ENCODE data around the gene ARFRP1.

The ARFRP1 gene

DNA sequence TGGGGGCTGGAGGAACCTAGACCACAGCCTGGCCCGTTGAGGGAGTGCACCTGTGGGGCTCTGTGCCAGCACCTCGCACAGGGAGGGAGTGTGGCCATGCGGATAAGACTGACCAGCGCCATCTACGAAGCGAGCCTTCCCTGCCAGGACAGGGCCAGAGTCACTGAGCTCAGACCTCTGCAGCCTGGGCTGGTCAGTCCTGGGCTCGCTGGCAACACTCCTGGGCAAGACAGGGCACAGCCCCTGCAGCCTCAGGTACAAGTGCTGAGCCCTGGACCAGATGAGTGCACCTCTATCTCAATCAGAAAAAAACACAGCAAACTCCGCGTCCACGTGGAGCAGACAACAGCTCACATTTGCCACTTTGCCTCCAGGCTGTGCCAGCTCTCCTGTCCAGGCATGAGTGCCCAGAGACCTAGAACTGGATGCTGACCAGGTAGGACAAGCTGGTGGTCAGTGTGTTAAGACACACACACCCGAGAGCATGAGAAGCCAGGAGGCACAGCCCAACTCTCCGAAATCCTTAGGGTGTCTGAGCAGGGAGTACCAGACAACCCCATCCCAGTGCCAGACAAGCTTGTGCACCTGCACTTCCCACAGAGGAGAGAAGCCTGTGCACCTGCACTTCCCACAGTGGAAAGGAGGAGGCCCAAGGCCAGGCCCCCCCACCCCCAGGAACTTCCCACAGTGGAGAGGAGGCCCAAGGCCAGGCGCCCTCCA, 4.9 kb downstream of the ARFRP1 start:
- no peak for DNase-seq (ENCODE audit: extremely low read depth in 1 of 2, low read depth in 1 of 2)

DNA sequence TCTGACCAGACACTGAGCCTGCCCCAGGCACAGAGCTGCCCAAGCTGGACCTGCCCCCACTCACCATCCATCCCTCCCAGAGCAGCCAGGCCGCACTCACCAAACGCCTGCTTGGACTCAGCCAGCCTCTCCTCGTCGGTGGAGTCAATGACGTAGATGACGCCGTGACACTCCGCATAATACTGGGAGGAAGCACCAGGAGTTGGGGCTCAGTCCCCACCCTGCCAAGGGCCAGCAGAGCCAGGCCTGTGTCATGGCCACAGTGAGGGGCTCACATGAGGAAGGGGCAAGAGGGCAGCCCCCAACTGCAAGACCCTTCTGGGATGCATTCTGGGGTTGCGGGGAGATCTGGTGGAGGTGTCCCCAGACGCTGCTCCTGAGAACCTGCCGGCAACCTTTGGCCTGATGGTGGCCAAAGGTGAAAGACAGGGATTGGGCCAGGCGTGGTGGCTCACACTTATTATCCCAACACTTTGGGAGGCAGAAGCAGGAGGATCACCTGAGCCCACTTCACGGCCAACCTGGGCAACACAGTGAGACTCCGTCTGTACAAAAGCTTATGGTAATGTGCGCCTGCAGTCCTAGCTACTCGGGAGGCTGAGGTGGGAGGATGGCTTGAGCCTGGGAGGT, 5.6 kb downstream of the ARFRP1 start:
- DNase-seq (ENCODE audit: extremely low read depth in 1 of 2, low read depth in 1 of 2): no peak

DNA sequence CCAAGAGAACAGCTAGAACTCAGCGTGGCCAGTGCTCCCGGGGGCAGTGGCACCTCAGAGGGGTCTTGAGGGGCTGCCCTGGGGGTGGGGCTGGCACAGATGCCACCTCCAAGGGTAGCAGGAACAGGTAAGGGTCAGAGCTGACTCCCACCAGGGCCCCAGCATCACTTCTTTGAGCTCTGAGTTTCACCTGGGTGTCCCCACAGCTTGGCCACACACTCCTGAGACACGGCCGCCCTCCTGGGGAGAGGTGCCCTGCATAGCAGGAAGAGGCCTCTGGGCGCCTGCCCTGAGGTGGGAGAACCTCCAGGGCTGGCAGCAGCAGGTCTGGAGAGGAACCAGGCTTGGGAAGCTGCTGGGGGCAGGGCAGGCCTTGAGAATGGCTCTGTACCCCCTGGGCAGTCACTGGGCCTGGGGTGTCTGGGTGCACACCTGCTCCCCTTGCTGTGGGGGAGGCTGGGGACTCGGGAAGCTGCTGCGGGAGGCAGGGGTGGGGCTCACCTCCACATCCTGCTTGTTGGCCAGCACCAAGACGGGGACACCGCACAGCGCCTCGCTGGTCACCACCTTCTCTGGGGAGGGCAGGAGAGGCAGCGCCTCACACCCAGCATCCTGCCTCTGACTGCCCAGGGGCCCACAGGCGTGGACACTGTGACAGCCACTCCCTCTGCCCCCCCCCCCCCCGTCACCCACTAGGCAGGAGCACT, 6.3 kb downstream of the ARFRP1 start:
- no peak for DNase-seq (ENCODE audit: extremely low read depth in 1 of 2, low read depth in 1 of 2)

DNA sequence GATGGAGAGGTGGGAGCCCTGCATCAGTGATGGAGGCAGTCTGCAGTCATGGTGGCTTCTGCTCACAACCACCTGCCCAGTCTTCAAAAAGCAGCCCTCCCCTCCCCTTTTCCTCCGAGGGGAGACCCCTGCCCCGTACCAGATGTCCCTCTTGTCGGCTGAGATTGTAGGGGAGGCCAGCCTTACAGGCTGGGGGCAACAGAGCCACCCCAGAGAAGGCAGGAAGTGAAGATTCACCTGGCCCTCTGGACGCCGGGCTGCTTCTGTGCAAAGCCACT, 6.8 kb downstream of the ARFRP1 start:
- DNase-seq (ENCODE audit: extremely low read depth in 1 of 2, low read depth in 1 of 2): no peak

DNA sequence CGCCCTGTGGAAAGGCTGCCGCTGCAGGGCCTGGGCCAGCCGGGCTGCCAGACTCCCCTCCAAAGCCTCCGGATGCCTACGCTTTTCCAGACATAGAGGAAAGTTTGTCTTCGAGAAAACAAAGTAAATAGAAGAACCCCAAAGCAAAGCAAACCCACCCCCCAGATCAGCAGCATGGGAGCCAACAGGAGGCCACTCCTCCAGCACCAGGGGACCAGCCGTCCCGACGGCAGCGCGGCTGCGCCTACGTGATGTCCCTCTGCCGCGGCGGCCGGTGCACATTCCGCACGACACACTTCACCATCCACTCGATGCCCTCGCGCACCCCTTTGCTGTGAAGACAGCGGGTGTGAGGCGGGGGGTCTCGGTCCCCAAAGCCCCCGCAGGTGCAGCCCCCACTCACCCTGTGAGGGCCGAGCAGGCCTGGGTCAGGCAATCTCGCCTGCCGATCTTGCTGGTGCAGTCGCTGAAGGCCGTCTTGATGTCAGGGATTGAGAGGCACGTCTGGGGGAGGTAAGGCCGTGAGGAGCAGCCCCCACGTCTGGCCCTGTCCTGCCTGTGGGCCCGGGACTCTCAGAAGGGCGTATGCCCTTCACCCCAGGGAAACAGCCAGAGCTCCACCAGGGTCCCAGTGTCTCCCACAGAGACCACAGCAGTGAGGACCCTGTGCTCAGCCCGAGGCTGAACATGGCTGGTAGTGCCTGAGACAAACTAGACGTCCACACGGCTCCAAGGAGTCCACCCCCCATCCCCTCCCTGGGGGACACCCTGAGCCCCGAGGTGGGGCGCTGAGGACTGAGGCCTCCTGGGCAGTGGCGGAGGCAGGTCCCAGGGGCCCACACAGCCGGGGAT, 7.4 kb downstream of the ARFRP1 start:
- no peak for DNase-seq (ENCODE audit: extremely low read depth in 1 of 2, low read depth in 1 of 2)

DNA sequence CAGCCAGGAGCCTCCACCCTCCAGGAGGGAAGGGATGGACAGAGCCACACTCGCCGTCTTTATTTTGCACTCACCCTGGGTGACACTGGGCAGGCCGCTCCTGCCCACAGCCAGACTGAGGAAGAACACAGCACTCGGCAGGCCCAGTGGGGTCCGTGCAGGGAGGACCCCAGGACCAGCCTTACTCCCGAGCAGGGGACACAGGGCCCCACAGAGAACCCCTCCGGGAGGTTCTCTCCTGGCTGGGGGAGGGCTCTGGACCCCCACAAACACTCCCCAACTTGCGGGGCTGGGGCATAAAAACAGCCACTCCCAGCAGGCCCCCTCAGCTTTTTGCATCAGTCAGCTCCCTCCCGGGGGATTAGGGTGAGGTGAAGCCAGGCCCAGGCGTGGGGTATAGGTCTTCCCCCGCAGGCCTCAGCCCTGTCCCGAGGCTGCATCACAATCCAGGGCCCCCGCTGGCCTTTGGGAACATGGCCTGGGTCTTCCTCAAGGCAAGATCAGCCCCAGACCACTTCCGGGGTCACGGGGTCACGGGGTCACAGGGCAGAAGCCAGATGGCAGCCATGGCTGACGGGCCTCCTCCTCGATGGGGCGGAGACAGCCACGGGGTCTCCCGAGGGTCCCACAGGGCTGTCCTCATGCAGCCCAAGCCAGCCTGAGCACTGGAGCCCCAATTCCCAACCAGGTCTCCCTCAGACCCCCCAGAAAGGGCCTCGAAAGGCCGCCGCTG, 8.1 kb downstream of the ARFRP1 start:
- no peak for DNase-seq (ENCODE audit: extremely low read depth in 1 of 2, low read depth in 1 of 2)

DNA sequence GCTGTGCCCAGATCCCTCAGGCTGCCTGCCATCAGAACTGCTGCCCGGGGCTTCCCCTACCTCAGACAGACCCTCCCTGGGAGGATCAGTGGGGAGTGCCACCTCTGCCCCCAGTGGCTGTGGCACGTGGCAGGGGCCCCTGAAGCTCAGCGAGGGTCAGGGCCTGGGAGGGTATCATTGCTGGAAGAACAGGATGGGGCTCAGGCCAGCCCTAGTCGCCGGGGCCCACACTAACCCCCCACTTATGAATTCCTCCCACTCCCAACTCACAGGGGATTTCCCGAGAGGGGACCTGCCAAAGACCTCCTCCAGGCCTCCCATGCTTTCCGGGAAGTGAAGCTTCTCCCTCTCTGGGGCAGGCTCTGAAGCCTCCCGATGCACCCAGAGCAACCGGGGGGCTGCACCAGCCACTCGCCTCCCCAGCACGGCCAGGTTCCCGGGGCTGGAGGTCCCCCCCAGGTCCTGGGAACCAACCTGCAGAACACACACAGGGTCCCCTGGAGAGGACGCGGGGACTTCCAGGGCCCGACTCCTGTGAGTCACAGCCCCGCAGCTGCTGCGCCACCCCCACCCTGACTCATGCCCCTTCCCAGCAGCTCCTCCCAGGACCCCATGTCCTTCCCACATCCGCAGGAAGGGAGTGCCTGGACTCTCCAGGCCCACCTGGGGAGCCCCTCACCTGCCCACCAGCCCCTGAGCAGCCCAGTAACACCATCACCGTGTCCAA, 8.9 kb downstream of the ARFRP1 start:
- no peak for DNase-seq (ENCODE audit: extremely low read depth in 1 of 2, low read depth in 1 of 2)

DNA sequence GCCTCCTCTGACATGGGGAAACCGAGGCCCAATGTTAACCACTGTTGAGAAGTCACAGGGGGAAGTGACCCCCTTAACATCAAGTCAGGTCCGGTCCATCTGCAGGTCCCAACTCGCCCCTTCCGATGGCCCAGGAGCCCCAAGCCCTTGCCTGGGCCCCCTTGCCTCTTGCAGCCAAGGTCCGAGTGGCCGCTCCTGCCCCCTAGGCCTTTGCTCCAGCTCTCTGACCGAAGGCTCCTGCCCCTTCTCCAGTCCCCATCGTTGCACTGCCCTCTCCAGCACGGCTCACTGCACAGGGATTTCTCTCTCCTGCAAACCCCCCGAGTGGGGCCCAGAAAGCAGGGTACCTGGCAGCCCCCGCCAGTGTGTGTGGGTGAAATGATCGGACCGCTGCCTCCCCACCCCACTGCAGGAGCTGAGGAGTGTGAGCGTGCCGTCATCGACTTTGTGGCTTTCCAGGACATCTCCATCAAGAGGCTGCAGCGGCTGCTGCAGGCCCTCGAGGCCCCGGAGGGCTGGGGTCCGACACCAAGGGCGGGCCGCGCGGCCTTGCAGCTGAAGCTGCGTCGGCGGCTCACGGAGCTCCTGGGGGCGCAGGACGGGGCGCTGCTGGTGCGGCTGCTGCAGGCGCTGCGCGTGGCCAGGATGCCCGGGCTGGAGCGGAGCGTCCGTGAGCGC, 9.8 kb downstream of the ARFRP1 start:
- no peak for DNase-seq (ENCODE audit: extremely low read depth in 1 of 2, low read depth in 1 of 2)

DNA sequence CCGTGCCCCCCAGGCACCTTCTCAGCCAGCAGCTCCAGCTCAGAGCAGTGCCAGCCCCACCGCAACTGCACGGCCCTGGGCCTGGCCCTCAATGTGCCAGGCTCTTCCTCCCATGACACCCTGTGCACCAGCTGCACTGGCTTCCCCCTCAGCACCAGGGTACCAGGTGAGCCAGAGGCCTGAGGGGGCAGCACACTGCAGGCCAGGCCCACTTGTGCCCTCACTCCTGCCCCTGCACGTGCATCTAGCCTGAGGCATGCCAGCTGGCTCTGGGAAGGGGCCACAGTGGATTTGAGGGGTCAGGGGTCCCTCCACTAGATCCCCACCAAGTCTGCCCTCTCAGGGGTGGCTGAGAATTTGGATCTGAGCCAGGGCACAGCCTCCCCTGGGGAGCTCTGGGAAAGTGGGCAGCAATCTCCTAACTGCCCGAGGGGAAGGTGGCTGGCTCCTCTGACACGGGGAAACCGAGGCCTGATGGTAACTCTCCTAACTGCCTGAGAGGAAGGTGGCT, 10.4 kb downstream of the ARFRP1 start:
- DNase-seq (ENCODE audit: extremely low read depth in 1 of 2, low read depth in 1 of 2): no peak

DNA sequence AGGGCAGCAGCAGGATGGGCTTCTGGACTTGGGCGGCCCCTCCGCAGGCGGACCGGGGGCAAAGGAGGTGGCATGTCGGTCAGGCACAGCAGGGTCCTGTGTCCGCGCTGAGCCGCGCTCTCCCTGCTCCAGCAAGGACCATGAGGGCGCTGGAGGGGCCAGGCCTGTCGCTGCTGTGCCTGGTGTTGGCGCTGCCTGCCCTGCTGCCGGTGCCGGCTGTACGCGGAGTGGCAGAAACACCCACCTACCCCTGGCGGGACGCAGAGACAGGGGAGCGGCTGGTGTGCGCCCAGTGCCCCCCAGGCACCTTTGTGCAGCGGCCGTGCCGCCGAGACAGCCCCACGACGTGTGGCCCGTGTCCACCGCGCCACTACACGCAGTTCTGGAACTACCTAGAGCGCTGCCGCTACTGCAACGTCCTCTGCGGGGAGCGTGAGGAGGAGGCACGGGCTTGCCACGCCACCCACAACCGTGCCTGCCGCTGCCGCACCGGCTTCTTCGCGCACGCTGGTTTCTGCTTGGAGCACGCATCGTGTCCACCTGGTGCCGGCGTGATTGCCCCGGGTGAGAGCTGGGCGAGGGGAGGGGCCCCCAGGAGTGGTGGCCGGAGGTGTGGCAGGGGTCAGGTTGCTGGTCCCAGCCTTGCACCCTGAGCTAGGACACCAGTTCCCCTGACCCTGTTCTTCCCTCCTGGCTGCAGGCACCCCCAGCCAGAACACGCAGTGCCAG, 11.0 kb downstream of the ARFRP1 start, which contains the start of gene TNFRSF6B:
TSS of gene TNFRSF6B (plus strand) at position 25 of the 729 bp plus-strand sequence. CDS start at position 141, 116 bp downstream.
- DNase-seq (ENCODE audit: extremely low read depth in 1 of 2, low read depth in 1 of 2): no peak

DNA sequence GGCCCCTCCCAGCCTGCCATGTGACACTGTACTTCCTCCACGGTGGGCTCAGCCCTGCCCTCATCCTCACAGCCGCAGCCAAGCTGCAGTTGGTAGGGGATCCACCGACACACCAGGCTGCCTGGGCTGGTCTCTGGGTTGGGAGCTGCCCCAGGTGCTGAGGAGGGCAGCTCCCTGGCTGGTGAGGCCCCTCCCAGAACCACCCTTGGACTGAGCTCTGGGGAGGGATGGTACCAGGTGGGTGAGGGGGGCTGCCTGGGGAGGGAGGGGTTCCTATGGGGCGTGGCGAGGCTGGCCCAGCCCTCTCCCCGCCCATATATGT, 11.5 kb downstream of the ARFRP1 start:
- no peak for DNase-seq (ENCODE audit: extremely low read depth in 1 of 2, low read depth in 1 of 2)

DNA sequence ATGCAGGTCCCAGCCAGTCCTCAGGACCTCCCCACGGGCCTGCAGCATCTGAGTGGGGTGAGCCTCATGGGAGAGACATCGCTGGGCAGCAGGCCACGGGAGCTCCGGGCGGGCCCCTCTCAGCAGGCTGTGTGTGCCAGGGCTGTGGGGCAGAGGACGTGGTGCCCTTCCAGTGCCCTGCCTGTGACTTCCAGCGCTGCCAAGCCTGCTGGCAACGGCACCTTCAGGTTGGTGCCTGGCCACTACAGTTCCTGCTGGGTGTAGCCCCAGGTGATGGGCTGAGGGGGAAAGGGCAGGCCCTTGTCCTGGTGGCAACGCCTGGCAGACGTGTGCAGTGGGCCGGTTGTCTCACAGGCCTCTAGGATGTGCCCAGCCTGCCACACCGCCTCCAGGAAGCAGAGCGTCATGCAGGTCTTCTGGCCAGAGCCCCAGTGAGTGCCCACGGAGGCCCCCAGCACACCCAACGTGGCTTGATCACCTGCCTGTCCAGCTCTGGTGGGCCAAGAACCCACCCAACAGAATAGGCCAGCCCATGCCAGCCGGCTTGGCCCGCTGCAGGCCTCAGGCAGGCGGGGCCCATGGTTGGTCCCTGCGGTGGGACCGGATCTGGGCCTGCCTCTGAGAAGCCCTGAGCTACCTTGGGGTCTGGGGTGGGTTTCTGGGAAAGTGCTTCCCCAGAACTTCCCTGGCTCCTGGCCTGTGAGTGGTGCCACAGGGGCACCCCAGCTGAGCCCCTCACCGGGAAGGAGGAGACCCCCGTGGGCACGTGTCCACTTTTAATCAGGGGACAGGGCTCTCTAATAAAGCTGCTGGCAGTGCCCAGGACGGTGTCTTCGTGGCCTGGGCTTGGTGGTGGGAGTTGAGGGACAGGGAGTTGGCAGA, 12.1 kb downstream of the ARFRP1 start:
- no peak for DNase-seq (ENCODE audit: extremely low read depth in 1 of 2, low read depth in 1 of 2)

DNA sequence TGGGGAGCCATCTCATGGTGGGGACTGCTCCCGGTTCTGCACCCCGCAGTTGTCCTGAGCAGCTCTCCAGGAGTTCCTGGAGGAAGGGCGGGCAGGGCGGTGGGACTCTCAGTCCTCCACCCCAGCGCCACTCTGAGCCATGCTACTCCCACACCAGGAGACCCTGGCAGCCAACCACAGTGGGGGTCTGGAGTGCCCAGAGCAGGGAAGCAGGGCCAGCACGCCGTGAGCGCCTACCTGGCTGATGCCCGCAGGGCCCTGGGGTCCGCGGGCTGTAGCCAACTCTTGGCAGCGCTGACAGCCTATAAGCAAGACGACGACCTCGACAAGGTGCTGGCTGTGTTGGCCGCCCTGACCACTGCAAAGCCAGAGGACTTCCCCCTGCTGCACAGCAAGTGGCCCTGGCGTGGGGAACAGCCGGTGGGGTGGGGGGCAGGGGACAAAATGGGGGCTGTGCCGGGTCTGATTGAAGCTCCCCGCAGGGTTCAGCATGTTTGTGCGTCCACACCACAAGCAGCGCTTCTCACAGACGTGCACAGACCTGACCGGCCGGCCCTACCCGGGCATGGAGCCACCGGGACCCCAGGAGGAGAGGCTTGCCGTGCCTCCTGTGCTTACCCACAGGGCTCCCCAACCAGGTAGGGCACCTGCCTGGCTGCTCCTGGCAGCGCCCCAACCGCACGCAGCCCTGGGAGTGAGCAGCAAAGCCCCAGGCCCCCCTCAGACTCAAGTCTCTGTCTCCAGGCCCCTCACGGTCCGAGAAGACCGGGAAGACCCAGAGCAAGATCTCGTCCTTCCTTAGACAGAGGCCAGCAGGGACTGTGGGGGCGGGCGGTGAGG, 13.0 kb downstream of the ARFRP1 start:
- DNase-seq (ENCODE audit: extremely low read depth in 1 of 2, low read depth in 1 of 2): no peak

DNA sequence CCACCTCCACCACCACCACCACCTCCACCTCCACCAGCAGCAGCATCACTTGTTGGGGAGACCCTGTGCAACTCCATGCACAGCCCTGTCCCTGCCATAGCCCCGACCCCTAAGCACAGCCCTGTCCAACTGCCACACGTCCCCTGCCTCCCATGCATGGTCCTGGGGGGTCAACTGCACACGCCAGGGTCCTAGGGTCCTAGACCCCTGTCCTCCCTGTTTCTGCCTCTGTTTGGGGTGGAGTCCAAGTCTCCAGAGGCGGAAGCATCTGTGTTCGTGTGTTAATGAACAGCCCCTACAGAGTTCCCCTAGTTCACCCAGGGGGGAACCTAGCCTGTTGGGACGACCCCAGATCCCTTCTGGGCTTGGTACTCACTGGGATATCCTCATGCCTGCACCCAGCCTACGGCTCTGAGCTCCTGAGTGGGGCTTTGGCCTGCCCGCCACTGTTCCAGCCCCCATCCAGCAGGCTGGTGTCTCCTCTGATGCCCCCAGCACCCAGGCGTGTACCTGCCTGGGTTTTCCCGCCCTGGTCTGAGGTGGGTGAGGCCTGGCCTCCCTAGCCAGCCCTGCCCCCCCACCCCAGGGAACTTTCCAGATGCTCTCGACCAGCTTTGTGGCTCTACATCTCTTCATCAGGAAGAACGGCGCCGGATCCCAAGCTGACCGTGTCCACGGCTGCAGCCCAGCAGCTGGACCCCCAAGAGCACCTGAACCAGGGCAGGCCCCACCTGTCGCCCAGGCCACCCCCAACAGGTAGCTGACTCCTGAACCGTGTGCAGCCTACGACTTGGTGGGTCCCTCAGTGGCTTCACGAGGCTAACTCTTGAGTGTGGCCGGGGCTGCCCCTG, 13.8 kb downstream of the ARFRP1 start:
- no peak for DNase-seq (ENCODE audit: extremely low read depth in 1 of 2, low read depth in 1 of 2)

DNA sequence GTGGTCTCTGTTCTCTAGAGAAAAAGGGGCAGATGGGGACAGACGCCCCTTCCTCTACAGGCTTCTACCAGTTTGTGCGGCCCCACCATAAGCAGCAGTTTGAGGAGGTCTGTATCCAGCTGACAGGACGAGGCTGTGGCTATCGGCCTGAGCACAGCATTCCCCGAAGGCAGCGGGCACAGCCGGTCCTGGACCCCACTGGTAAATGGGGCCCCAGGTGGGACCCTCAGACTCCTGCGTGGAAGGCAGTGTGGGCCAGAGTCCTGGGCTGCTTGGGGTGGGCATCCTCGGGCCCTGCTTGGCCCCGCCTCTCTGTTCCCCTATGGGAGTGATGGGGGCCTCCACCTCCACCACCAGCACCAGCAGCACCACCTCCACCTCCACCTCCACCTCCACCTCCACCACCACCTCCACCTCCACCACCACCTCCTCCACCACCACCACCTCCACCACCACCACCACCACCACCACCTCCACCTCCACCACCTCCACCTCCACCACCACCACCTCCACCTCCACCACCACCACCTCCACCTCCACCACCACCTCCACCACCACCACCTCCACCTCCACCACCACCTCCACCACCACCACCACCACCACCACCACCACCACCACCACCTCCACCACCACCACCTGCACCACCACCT, 14.6 kb downstream of the ARFRP1 start:
- DNase-seq (ENCODE audit: extremely low read depth in 1 of 2, low read depth in 1 of 2): no peak

All from activated CD8-positive, alpha-beta memory T cell treated with anti-CD3 and anti-CD28 coated beads for 1 hour (primary cell).